WTC11 (cell line): ENCODE data around the gene GTPBP6. TPM values are rescaled to one million over a fixed set of nuclear protein-coding genes. Genes with fewer than 3 reads are reported as not detected.
A peak's percentile ranks its signal among the peaks of the same experiment; 100 is the strongest.

Experiments
- ATAC-seq: fragments of 200-7000 bp; cut with Tn5 transposase; 2 replicates; pipeline ENCODE4 v1.10.0; 2021; ENCODE audit warnings: mild to moderate bottlenecking, moderate library complexity
- CTCF ChIA-PET: fragments of 300-600 bp; sonication (Branson Sonifier 250); formaldehyde crosslinking; loops from one replicate; lab custom pipeline; 2021; ENCODE audit warnings: antibody characterized with exemption; lab: Charles Lee
- POLR2A ChIA-PET: fragments of 350-600 bp; sonication (Branson Sonifier 250); formaldehyde crosslinking; loops from one replicate; lab custom pipeline; 2021; ENCODE audit warnings: antibody characterized with exemption; lab: Charles Lee
- DNase-seq: peaks from one replicate; pipeline ENCODE4 v3.0.0; 2021; ENCODE audit warnings: low spot score
- H3K27ac Mint-ChIP-seq: 2 replicates; pipeline ENCODE4 v1.8.0; 2021; ENCODE audit warnings: mixed read lengths
- H3K27me3 Mint-ChIP-seq: 2 replicates; pipeline ENCODE4 v1.8.0; 2021; ENCODE audit warnings: low read depth, mild to moderate bottlenecking, moderate library complexity, mixed read lengths
- H3K36me3 Mint-ChIP-seq: 2 replicates; pipeline ENCODE4 v1.8.0; 2021; ENCODE audit warnings: mixed read lengths
- H3K4me1 Mint-ChIP-seq: 2 replicates; pipeline ENCODE4 v1.8.0; 2022; ENCODE audit warnings: mixed read lengths
- H3K4me3 Mint-ChIP-seq: 2 replicates; pipeline ENCODE4 v1.8.0; 2021; ENCODE audit warnings: mild to moderate bottlenecking, moderate library complexity, mixed read lengths
- H3K9me3 Mint-ChIP-seq: 2 replicates; pipeline ENCODE4 v1.8.0; 2021; ENCODE audit warnings: mixed read lengths
- CREM ChIP-seq: sonication (generic); formaldehyde crosslinking; IDR thresholded peaks from 2 replicates; pipeline ENCODE4 v1.8.1; 2022; ENCODE audit warnings: mild to moderate bottlenecking, missing genetic modification reagents, moderate library complexity
- ETV6 ChIP-seq: sonication (generic); formaldehyde crosslinking; IDR thresholded peaks from 2 replicates; pipeline ENCODE4 v1.8.1; 2022; ENCODE audit warnings: mild to moderate bottlenecking, missing genetic modification reagents
- FOXJ3 ChIP-seq: sonication (generic); formaldehyde crosslinking; IDR thresholded peaks from 2 replicates; pipeline ENCODE4 v1.9.0; 2021; ENCODE audit warnings: missing genetic modification reagents, mild to moderate bottlenecking, borderline replicate concordance
- FOXP1 ChIP-seq: sonication (generic); formaldehyde crosslinking; IDR thresholded peaks from 2 replicates; pipeline ENCODE4 v1.8.0; 2022; ENCODE audit warnings: missing genetic modification reagents, mild to moderate bottlenecking, moderate library complexity, borderline replicate concordance
- GABPB1 ChIP-seq: sonication (generic); formaldehyde crosslinking; IDR thresholded peaks from 2 replicates; pipeline ENCODE4 v1.8.1; 2023; ENCODE audit warnings: mild to moderate bottlenecking, missing genetic modification reagents
- HMGA2 ChIP-seq: fragments of 250-450 bp; sonication (Bioruptor Pico); IDR thresholded peaks from 2 replicates; pipeline ENCODE4 v1.4.0; 2021; ENCODE audit warnings: mild to moderate bottlenecking, moderate library complexity
- KAT7 ChIP-seq: sonication (generic); formaldehyde crosslinking; IDR thresholded peaks from 2 replicates; pipeline ENCODE4 v1.8.1; 2023; ENCODE audit warnings: missing genetic modification reagents, mild to moderate bottlenecking, borderline replicate concordance
- SMAD3 ChIP-seq: sonication (generic); formaldehyde crosslinking; IDR thresholded peaks from 2 replicates; pipeline ENCODE4 v1.8.0; 2022; ENCODE audit warnings: missing genetic modification reagents, mild to moderate bottlenecking, borderline replicate concordance
- SP1 ChIP-seq: sonication (generic); formaldehyde crosslinking; conservative IDR thresholded peaks from 2 replicates; pipeline ENCODE4 v1.8.1; 2022; ENCODE audit warnings: missing genetic modification reagents
- ZBTB21 ChIP-seq: sonication (generic); formaldehyde crosslinking; IDR thresholded peaks from 2 replicates; pipeline ENCODE4 v1.8.1; 2023; ENCODE audit warnings: mild to moderate bottlenecking, missing genetic modification reagents, borderline replicate concordance
- ZNF423 ChIP-seq: fragments of 250-450 bp; sonication (Bioruptor Pico); IDR thresholded peaks from 2 replicates; pipeline ENCODE4 v2.1.2; 2022; ENCODE audit warnings: mild to moderate bottlenecking, moderate library complexity
- ZNF671 ChIP-seq: fragments of 250-450 bp; sonication (Bioruptor Pico); IDR thresholded peaks from 2 replicates; pipeline ENCODE4 v1.8.0; 2021; ENCODE audit warnings: mild to moderate bottlenecking
- total RNA-seq: library from RNA; stranded (reverse); gene quantifications from 3 replicates; pipeline ENCODE4 v1.2.3, GENCODE V29; 2021
- TF ChIP-seq, protein P1 (sequence below): fragments of 250-450 bp; sonication (Bioruptor Pico); IDR thresholded peaks from 2 replicates; pipeline ENCODE4 v1.9.0; 2021; ENCODE audit warnings: mild to moderate bottlenecking, borderline replicate concordance
- TF ChIP-seq, protein P2 (sequence below): sonication (generic); formaldehyde crosslinking; IDR thresholded peaks from 2 replicates; pipeline ENCODE4 v1.8.1; 2023; ENCODE audit warnings: mild to moderate bottlenecking, missing genetic modification reagents, moderate library complexity
- TF ChIP-seq, protein P3 (sequence below): fragments of 250-450 bp; sonication (Bioruptor Pico); IDR thresholded peaks from 2 replicates; pipeline ENCODE4 v1.9.0; 2021; ENCODE audit warnings: moderate library complexity, mild to moderate bottlenecking, inconsistent platforms, borderline replicate concordance
- TF ChIP-seq, protein P4 (sequence below): sonication (generic); formaldehyde crosslinking; conservative IDR thresholded peaks from 2 replicates; pipeline ENCODE4 v1.8.1; 2022; ENCODE audit warnings: mild to moderate bottlenecking, missing genetic modification reagents
- TF ChIP-seq, protein P5 (sequence below): sonication (generic); formaldehyde crosslinking; IDR thresholded peaks from 2 replicates; pipeline ENCODE4 v1.8.0; 2023; ENCODE audit warnings: missing genetic modification reagents
- TF ChIP-seq, protein P6 (sequence below): sonication (generic); formaldehyde crosslinking; IDR thresholded peaks from 2 replicates; pipeline ENCODE4 v1.8.1; 2022; ENCODE audit warnings: mild to moderate bottlenecking, moderate library complexity, missing genetic modification reagents
- TF ChIP-seq, protein P7 (sequence below): sonication (generic); formaldehyde crosslinking; IDR thresholded peaks from 2 replicates; pipeline ENCODE4 v1.8.1; 2022; ENCODE audit warnings: low read depth, missing genetic modification reagents, borderline replicate concordance

The GTPBP6 gene
- total RNA-seq, 1 experiment from 2014 or later = 63.9 TPM

DNA sequence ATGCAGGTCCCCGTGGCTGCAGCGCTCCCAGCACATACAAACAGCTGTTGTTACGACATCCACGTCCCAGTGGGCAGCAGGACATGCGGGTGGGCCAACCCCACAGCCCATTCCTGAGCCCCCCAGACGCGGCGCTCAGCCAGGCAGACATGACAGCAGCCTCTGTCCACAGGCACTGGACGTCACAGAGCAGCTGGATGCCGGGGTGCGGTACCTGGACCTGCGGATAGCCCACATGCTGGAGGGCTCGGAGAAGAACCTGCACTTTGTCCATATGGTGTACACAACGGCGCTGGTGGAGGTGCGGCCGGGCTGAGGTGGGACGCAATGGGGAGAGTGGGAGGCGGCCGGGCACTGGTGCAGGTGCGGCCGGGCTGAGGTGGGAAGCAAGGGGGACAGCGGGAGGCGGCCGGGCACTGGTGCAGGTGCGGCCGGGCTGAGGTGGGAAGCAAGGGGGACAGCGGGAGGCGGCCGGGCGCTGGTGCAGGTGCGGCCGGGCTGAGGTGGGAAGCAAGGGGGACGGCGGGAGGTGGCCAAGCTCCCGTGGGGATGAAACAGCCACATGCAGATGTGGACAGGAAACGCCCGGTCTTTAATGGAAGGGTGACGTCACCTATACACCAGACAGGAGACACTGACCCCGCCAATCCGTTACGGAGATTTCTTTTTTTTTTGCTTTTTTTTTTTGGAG, 28.0 kb downstream of the GTPBP6 start (continued):
- TF ChIP-seq, protein P1, sequence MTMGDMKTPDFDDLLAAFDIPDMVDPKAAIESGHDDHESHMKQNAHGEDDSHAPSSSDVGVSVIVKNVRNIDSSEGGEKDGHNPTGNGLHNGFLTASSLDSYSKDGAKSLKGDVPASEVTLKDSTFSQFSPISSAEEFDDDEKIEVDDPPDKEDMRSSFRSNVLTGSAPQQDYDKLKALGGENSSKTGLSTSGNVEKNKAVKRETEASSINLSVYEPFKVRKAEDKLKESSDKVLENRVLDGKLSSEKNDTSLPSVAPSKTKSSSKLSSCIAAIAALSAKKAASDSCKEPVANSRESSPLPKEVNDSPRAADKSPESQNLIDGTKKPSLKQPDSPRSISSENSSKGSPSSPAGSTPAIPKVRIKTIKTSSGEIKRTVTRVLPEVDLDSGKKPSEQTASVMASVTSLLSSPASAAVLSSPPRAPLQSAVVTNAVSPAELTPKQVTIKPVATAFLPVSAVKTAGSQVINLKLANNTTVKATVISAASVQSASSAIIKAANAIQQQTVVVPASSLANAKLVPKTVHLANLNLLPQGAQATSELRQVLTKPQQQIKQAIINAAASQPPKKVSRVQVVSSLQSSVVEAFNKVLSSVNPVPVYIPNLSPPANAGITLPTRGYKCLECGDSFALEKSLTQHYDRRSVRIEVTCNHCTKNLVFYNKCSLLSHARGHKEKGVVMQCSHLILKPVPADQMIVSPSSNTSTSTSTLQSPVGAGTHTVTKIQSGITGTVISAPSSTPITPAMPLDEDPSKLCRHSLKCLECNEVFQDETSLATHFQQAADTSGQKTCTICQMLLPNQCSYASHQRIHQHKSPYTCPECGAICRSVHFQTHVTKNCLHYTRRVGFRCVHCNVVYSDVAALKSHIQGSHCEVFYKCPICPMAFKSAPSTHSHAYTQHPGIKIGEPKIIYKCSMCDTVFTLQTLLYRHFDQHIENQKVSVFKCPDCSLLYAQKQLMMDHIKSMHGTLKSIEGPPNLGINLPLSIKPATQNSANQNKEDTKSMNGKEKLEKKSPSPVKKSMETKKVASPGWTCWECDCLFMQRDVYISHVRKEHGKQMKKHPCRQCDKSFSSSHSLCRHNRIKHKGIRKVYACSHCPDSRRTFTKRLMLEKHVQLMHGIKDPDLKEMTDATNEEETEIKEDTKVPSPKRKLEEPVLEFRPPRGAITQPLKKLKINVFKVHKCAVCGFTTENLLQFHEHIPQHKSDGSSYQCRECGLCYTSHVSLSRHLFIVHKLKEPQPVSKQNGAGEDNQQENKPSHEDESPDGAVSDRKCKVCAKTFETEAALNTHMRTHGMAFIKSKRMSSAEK = no peak
- TF ChIP-seq ZNF423 (CRISPR knock-in tag) (no peak), ZBTB21 (CRISPR knock-in tag) (no peak), GABPB1 (CRISPR knock-in tag) (no peak)
- TF ChIP-seq, protein P2, sequence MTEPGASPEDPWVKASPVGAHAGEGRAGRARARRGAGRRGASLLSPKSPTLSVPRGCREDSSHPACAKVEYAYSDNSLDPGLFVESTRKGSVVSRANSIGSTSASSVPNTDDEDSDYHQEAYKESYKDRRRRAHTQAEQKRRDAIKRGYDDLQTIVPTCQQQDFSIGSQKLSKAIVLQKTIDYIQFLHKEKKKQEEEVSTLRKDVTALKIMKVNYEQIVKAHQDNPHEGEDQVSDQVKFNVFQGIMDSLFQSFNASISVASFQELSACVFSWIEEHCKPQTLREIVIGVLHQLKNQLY = no peak

DNA sequence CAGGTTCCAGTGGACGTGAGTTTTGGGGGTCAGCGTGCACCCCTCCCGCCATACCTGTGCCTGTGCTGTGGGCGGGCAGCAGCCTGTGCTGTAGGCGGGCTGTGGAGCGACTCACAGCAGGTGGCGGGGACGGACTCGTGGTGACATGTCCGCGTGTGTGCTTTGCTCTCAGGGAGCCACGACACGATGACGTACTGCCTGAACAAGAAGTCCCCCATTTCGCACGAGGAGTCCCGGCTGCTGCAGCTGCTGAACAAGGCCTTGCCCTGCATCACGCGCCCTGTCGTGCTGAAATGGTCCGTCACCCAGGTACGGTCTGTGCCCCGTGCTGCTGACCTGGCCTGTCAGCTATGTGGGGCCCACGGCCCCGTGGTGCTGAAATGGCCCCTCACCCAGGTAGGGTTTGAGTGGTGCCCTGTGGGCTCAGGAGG, 30.0 kb downstream of the GTPBP6 start:
- Mint-ChIP-seq H3K4me3 (no peak overlapping the region), H3K9me3 (0 out of 2 replicates have a peak, but pooled peaks cover 6% of the 10 kb centered on the region), H3K27ac (0 out of 2 replicates have a peak overlapping the region, but pooled peaks have one; percentile 45), H3K36me3 (peaks cover 84% of the 10 kb centered on the region), H3K27me3 (no peaks in the 10 kb centered on the region), H3K4me1 (peaks cover 16% of the 10 kb centered on the region)
- DNase-seq = no peak
- no peak for TF ChIP-seq CREM (CRISPR knock-in tag)
- ChIA-PET POLR2A (no interaction called here), CTCF (no interaction called here)
- no peak for ATAC-seq

DNA sequence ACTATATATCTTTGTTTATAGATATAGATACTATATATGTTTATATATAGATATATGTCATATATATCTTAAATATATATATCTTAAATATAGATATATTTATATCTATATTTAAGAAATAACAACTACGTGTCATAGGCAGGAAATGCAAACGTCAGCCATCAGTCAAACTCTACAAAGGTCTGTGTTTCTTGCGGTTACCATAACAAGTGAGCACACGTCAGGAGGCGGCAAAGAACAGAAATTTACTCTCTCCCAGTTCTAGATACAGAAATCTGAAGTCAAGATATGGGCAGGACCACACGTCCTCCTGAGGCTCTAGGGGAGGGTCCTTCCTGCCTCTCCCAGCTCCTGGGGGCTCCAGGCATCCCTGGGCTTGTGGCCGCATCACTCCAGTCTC, 30.9 kb downstream of the GTPBP6 start:
- no peak for ATAC-seq
- Mint-ChIP-seq H3K27ac (no peak overlapping the region), H3K4me1 (peaks cover 16% of the 10 kb centered on the region)
- TF ChIP-seq HMGA2 (CRISPR knock-in tag) = no peak
- no peak for TF ChIP-seq ZNF671 (CRISPR knock-in tag)
- TF ChIP-seq, all 79 proteins: peak for 0
- no peak overlapping the region for H3K4me3 Mint-ChIP-seq
- ChIA-PET POLR2A (no interaction called here), CTCF (no interaction called here)
- DNase-seq = no peak
- H3K9me3 Mint-ChIP-seq = 0 out of 2 replicates have a peak, but pooled peaks cover 6% of the 10 kb centered on the region
- H3K36me3 Mint-ChIP-seq = peaks cover 76% of the 10 kb centered on the region
- no peaks in the 10 kb centered on the region for H3K27me3 Mint-ChIP-seq

DNA sequence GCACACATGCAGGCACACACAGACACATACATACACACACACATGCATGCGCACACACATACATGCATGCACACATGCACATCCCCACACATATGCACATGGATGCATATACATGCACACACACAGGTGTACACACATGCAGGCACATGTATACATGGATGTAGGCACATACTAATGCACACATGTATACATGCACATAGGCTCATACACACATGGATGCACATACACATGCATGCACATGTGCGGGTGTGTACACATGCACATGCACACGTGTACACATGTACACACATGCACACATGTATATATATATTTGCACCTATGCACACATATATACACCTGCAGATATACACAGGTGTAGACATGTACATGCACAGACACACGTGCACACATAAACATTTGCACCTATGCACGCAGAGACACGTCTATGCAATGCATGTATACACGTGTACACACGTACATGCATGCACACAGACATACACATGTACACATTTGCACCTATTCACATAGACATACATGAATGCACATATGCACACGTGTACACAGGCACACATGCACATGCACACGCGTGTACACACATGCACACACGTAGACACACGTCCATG, 33.4 kb downstream of the GTPBP6 start:
- Mint-ChIP-seq H3K36me3 (peaks cover 57% of the 10 kb centered on the region), H3K27me3 (no peaks in the 10 kb centered on the region), H3K4me1 (peaks cover 16% of the 10 kb centered on the region), H3K9me3 (0 out of 2 replicates have a peak, but pooled peaks cover 6% of the 10 kb centered on the region), H3K4me3 (peak overlapping the region; percentile 14; the same call in 1 of the 2 replicates), H3K27ac (peak overlapping the region; percentile 84; the same call in 1 of the 2 replicates)
- no peak for DNase-seq
- ChIA-PET CTCF (no interaction called here), POLR2A (no interaction called here)
- no peak for ATAC-seq
- TF ChIP-seq, protein P2 = no peak
- TF ChIP-seq SMAD3 (CRISPR knock-in tag) (no peak), KAT7 (CRISPR knock-in tag) (no peak), FOXP1 (CRISPR knock-in tag) (no peak), ETV6 (CRISPR knock-in tag) (no peak), SP1 (no peak), FOXJ3 (no peak)
- TF ChIP-seq, protein P3, sequence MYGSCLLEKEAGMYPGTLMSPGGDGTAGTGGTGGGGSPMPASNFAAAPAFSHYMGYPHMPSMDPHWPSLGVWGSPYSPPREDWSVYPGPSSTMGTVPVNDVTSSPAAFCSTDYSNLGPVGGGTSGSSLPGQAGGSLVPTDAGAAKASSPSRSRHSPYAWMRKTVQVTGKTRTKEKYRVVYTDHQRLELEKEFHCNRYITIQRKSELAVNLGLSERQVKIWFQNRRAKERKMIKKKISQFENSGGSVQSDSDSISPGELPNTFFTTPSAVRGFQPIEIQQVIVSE (CRISPR knock-in tag) = no peak
- TF ChIP-seq, protein P4, sequence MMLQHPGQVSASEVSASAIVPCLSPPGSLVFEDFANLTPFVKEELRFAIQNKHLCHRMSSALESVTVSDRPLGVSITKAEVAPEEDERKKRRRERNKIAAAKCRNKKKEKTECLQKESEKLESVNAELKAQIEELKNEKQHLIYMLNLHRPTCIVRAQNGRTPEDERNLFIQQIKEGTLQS (CRISPR knock-in tag) = no peak
- TF ChIP-seq, protein P5, sequence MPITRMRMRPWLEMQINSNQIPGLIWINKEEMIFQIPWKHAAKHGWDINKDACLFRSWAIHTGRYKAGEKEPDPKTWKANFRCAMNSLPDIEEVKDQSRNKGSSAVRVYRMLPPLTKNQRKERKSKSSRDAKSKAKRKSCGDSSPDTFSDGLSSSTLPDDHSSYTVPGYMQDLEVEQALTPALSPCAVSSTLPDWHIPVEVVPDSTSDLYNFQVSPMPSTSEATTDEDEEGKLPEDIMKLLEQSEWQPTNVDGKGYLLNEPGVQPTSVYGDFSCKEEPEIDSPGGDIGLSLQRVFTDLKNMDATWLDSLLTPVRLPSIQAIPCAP (CRISPR knock-in tag) = no peak
- TF ChIP-seq, protein P6, sequence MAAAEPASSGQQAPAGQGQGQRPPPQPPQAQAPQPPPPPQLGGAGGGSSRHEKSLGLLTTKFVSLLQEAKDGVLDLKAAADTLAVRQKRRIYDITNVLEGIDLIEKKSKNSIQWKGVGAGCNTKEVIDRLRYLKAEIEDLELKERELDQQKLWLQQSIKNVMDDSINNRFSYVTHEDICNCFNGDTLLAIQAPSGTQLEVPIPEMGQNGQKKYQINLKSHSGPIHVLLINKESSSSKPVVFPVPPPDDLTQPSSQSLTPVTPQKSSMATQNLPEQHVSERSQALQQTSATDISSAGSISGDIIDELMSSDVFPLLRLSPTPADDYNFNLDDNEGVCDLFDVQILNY (CRISPR knock-in tag) = no peak
- TF ChIP-seq, protein P7, sequence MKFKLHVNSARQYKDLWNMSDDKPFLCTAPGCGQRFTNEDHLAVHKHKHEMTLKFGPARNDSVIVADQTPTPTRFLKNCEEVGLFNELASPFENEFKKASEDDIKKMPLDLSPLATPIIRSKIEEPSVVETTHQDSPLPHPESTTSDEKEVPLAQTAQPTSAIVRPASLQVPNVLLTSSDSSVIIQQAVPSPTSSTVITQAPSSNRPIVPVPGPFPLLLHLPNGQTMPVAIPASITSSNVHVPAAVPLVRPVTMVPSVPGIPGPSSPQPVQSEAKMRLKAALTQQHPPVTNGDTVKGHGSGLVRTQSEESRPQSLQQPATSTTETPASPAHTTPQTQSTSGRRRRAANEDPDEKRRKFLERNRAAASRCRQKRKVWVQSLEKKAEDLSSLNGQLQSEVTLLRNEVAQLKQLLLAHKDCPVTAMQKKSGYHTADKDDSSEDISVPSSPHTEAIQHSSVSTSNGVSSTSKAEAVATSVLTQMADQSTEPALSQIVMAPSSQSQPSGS (CRISPR knock-in tag) = no peak
